Measurements from ENCODE around the gene PATE2.

GRCh38 chr11:125784678-125785077 is 6.0 kb upstream of the PATE2 start:
- TF ChIP-seq CTCF (conservative IDR thresholded peaks at IDR 0.05; ENCODE audit: low read depth, low read length) (no peak), EZH2 (IDR thresholded peaks at IDR 0.05; ENCODE audit: low read length, unreplicated experiment) (no peak), EZH2phosphoT487 (IDR thresholded peaks at IDR 0.05; ENCODE audit: borderline replicate concordance, low read length) (no peak)

Measured in PC-3 (cell line).